Left ventricle myocardium inferior (tissue), 1 donor: ENCODE results near the gene SPON1. TPM values are rescaled to one million over a fixed set of nuclear protein-coding genes. Genes with fewer than 3 reads are reported as not detected.

Source experiments
- DNase-seq: peaks from one replicate; pipeline ENCODE4 v3.0.0-alpha.2; 2020
- H3K27ac ChIP-seq: fragments of 200-600 bp; replicated peaks from 2 replicates; pipeline ENCODE4 v1.8.0; 2021
- H3K27me3 ChIP-seq: fragments of 200-600 bp; 2 replicates; pipeline ENCODE4 v1.8.0; 2021; ENCODE audit warnings: low read depth
- H3K36me3 ChIP-seq: fragments of 200-600 bp; 2 replicates; pipeline ENCODE4 v1.8.0; 2021
- H3K4me1 ChIP-seq: fragments of 200-600 bp; 2 replicates; pipeline ENCODE4 v1.8.0; 2021
- H3K4me3 ChIP-seq: fragments of 200-600 bp; 2 replicates; pipeline ENCODE4 v1.8.0; 2021; ENCODE audit warnings: mild to moderate bottlenecking, moderate library complexity
- H3K9me3 ChIP-seq: fragments of 200-600 bp; replicated peaks from 2 replicates; pipeline ENCODE4 v1.8.0; 2021
- CTCF ChIP-seq: fragments of 200-600 bp; IDR thresholded peaks from 2 replicates; pipeline ENCODE4 v1.8.0; 2021; ENCODE audit warnings: antibody characterized with exemption, mild to moderate bottlenecking, borderline replicate concordance
- intact Hi-C: fragments of 100-400 bp; cut with micrococcal nuclease; formaldehyde crosslinking; loops from one replicate; pipeline ENCODE4 v1.11.0; 2022
- total RNA-seq: library from RNA; stranded (reverse); fragmentation: NEBNext Ultra II Directional; extraction: Animal tissue kit (Norgen Biotek cat#: 25700); gene quantifications from one replicate; pipeline ENCODE4 v1.2.1, GENCODE V29; 2021
- donor health status: DM: no; HTN: yes; CAD: no; lungs with severe emphysema.

SPON1 gene
- total RNA-seq, 1 donor from 2014 or later: 9.4 TPM

GRCh38 chr11:14044916-14045315, 82.4 kb downstream of the SPON1 start:
- intact Hi-C loops: no loop called here
- no peak for TF ChIP-seq CTCF
- Histone ChIP-seq H3K27ac (no peak overlapping the region), H3K36me3 (no peaks in the 10 kb centered on the region), H3K4me3 (no peak overlapping the region), H3K4me1 (no peaks in the 10 kb centered on the region), H3K27me3 (peaks cover 35% of the 10 kb centered on the region), H3K9me3 (no peaks in the 10 kb centered on the region)
- DNase-seq: no peak

GRCh38 chr11:14045417-14045816, 82.9 kb downstream of the SPON1 start:
- H3K27me3 ChIP-seq: peaks cover 35% of the 10 kb centered on the region
- DNase-seq: no peak
- intact Hi-C loops: no loop called here
- H3K4me1 ChIP-seq: no peaks in the 10 kb centered on the region
- no peak for TF ChIP-seq CTCF
- H3K36me3 ChIP-seq: no peaks in the 10 kb centered on the region
- H3K4me3 ChIP-seq: no peak overlapping the region
- no peaks in the 10 kb centered on the region for H3K9me3 ChIP-seq
- no peak overlapping the region for H3K27ac ChIP-seq

- no peak for TF ChIP-seq CTCF
- H3K36me3 ChIP-seq: no peaks in the 10 kb centered on the region
- H3K4me1 ChIP-seq: peaks cover 2% of the 10 kb centered on the region
- no peak overlapping the region for H3K4me3 ChIP-seq
- no peak overlapping the region for H3K27ac ChIP-seq
- no peaks in the 10 kb centered on the region for H3K9me3 ChIP-seq
- DNase-seq: no peak
- intact Hi-C loops: no loop called here
- H3K27me3 ChIP-seq: peaks cover 39% of the 10 kb centered on the region
These were observed 89.7 kb downstream of the SPON1 start for GRCh38 chr11:14052198-14052597.

- peak; percentile 34 for DNase-seq
- no peaks in the 10 kb centered on the region for H3K36me3 ChIP-seq
- intact Hi-C loops: no loop called here
- H3K27ac ChIP-seq: peak overlapping the region; percentile 34
- H3K27me3 ChIP-seq: peaks cover 39% of the 10 kb centered on the region
- H3K4me3 ChIP-seq: no peak overlapping the region
- no peaks in the 10 kb centered on the region for H3K9me3 ChIP-seq
- peaks cover 2% of the 10 kb centered on the region for H3K4me1 ChIP-seq
- TF ChIP-seq CTCF: no peak
These were observed 91.9 kb downstream of the SPON1 start for GRCh38 chr11:14054116-14055107.

- intact Hi-C loops: no loop called here
- Histone ChIP-seq H3K36me3 (no peaks in the 10 kb centered on the region), H3K4me3 (no peak overlapping the region), H3K27ac (no peak overlapping the region), H3K9me3 (no peaks in the 10 kb centered on the region), H3K4me1 (peaks cover 2% of the 10 kb centered on the region), H3K27me3 (peaks cover 36% of the 10 kb centered on the region)
- TF ChIP-seq CTCF: no peak
- no peak for DNase-seq
These were observed 93.4 kb downstream of the SPON1 start for GRCh38 chr11:14055936-14056335.
